IMR-90 (cell line): ENCODE results near the gene CCDC17. TPM values are rescaled to one million over a fixed set of nuclear protein-coding genes. Genes with fewer than 3 reads are reported as not detected.

ENCODE experiments used
- ATAC-seq: fragments of 200-7000 bp; cut with Tn5 transposase; 2 replicates; pipeline ENCODE4 v1.9.1; 2020; ENCODE audit warnings: low read depth, mild to moderate bottlenecking, moderate library complexity
- BruUV-seq: library from RNA; stranded (reverse); fragments of 400-500 nt; replicated peaks from 2 replicates; lab custom pipeline; 2021; lab: Mats Ljungman, UMichigan
- CTCF ChIA-PET: fragments of 300-600 bp; formaldehyde crosslinking; extraction: SDS; loops from one replicate; lab custom pipeline; 2021; ENCODE audit warnings: antibody characterized with exemption; lab: Yijun Ruan, JAX
- POLR2A ChIA-PET: fragments of 300-600 bp; sonication (Branson Sonifier 250); formaldehyde crosslinking; loops from one replicate; lab custom pipeline; 2022; ENCODE audit warnings: antibody characterized with exemption; ENCODE audit not compliant: unreplicated experiment; lab: Charles Lee
- DNase-seq: peaks from one replicate; pipeline ENCODE4 v3.0.0; 2013
- H2AFZ ChIP-seq: replicated peaks from 2 replicates; pipeline ENCODE3; 2013; ENCODE audit warnings: low read length, mild to moderate bottlenecking; ENCODE audit not compliant: poor library complexity
- H2AK5ac ChIP-seq: 2 replicates; pipeline ENCODE4 v1.6.1; 2013; ENCODE audit warnings: low read depth, low read length, inconsistent platforms
- H2AK9ac ChIP-seq: replicated peaks from 2 replicates; pipeline ENCODE3; 2013; ENCODE audit warnings: mild to moderate bottlenecking, low read depth, low read length, moderate library complexity; ENCODE audit not compliant: poor library complexity
- H2BK120ac ChIP-seq: 2 replicates; pipeline ENCODE4 v1.6.1; 2013; ENCODE audit warnings: low read depth, low read length, inconsistent platforms
- H2BK15ac ChIP-seq: 3 replicates; pipeline ENCODE4 v1.6.1; 2013; ENCODE audit warnings: low read depth, low read length, inconsistent platforms
- H2BK20ac ChIP-seq: 2 replicates; pipeline ENCODE4 v1.6.1; 2013; ENCODE audit warnings: low read depth, mild to moderate bottlenecking, inconsistent platforms, low read length, moderate library complexity
- H2BK5ac ChIP-seq: 2 replicates; pipeline ENCODE4 v1.6.1; 2013; ENCODE audit warnings: mild to moderate bottlenecking, low read depth, low read length, inconsistent platforms; ENCODE audit not compliant: poor library complexity, severe bottlenecking
- H3K14ac ChIP-seq: replicated peaks from 2 replicates; pipeline ENCODE4 v1.6.1; 2013; ENCODE audit warnings: low read depth, low read length, inconsistent platforms
- H3K18ac ChIP-seq: 2 replicates; pipeline ENCODE4 v1.6.1; 2013; ENCODE audit warnings: low read depth, low read length, control low read depth
- H3K23ac ChIP-seq: 2 replicates; pipeline ENCODE4 v1.6.1; 2013; ENCODE audit warnings: low read depth, low read length, inconsistent platforms
- H3K27ac ChIP-seq: 2 replicates; pipeline ENCODE4 v1.5.1; 2013; ENCODE audit warnings: mild to moderate bottlenecking, control low read depth, low read length; ENCODE audit not compliant: insufficient read depth
- H3K27me3 ChIP-seq: 2 replicates; pipeline ENCODE4 v1.6.1; 2013; ENCODE audit warnings: low read length; ENCODE audit not compliant: control insufficient read depth, insufficient read depth
- H3K36me3 ChIP-seq: 2 replicates; pipeline ENCODE4 v1.6.1; 2013; ENCODE audit warnings: low read length, mixed read lengths; ENCODE audit not compliant: control insufficient read depth, insufficient read depth
- H3K4ac ChIP-seq: 2 replicates; pipeline ENCODE4 v1.6.1; 2013; ENCODE audit warnings: low read depth, low read length, inconsistent platforms
- H3K4me1 ChIP-seq: 2 replicates; pipeline ENCODE4 v1.6.1; 2013; ENCODE audit warnings: low read length, mixed read lengths; ENCODE audit not compliant: control insufficient read depth, insufficient read depth
- H3K4me2 ChIP-seq: 2 replicates; pipeline ENCODE4 v1.6.1; 2013; ENCODE audit warnings: low read depth, mild to moderate bottlenecking, control low read depth, low read length, moderate library complexity
- H3K4me3 ChIP-seq: 2 replicates; pipeline ENCODE4 v1.5.1; 2013; ENCODE audit warnings: low read depth, mild to moderate bottlenecking, control low read depth, low read length, moderate library complexity; ENCODE audit not compliant: insufficient read depth
- H3K56ac ChIP-seq: 2 replicates; pipeline ENCODE4 v1.6.1; 2013; ENCODE audit warnings: low read length, inconsistent platforms; ENCODE audit not compliant: insufficient read depth; ENCODE audit errors: extremely low read depth
- H3K79me1 ChIP-seq, 2 experiments: 2 replicates each; pipeline ENCODE4 v1.6.1; 2013; ENCODE audit warnings: low read length in 2 of 2, inconsistent platforms in 1 of 2, low read depth in 1 of 2
- H3K9ac ChIP-seq: 2 replicates; pipeline ENCODE4 v1.6.1; 2013; ENCODE audit warnings: low read depth, low read length, control low read depth
- H3K9me1 ChIP-seq: 2 replicates; pipeline ENCODE4 v1.6.1; 2013; ENCODE audit warnings: low read length, inconsistent platforms; ENCODE audit not compliant: insufficient read depth
- H3K9me3 ChIP-seq: 2 replicates; pipeline ENCODE4 v1.6.1; 2013; ENCODE audit warnings: low read length; ENCODE audit not compliant: control insufficient read depth, insufficient read depth
- H4K20me1 ChIP-seq: 2 replicates; pipeline ENCODE4 v1.6.1; 2013; ENCODE audit warnings: low read length, inconsistent platforms; ENCODE audit not compliant: insufficient read depth
- H4K5ac ChIP-seq: 2 replicates; pipeline ENCODE4 v1.6.1; 2013; ENCODE audit warnings: mild to moderate bottlenecking, low read depth, low read length, control low read depth
- H4K8ac ChIP-seq, 2 experiments: 2 replicates each; pipeline ENCODE4 v1.6.1; 2013; ENCODE audit warnings: low read depth in 2 of 2, low read length in 2 of 2, control low read depth in 1 of 2, inconsistent platforms in 1 of 2
- H4K91ac ChIP-seq: 2 replicates; pipeline ENCODE4 v1.6.1; 2013; ENCODE audit warnings: low read depth, low read length, inconsistent platforms; ENCODE audit not compliant: insufficient read depth
- CEBPB ChIP-seq: IDR thresholded peaks from 2 replicates; pipeline ENCODE4 v1.6.1; 2012; ENCODE audit warnings: low read depth, low read length, improper control_type of control experiment
- MXI1 ChIP-seq: IDR thresholded peaks from 2 replicates; pipeline ENCODE4 v1.6.1; 2012; ENCODE audit warnings: low read depth, mild to moderate bottlenecking, low read length, moderate library complexity, borderline replicate concordance
- NFE2L2 ChIP-seq: fragments of 150-350 bp; IDR thresholded peaks from 2 replicates; pipeline ENCODE4 v1.6.1; 2016; ENCODE audit warnings: low read depth, mild to moderate bottlenecking, low read length
- POLR2A ChIP-seq: IDR thresholded peaks from 2 replicates; pipeline ENCODE4 v1.6.1; 2012; ENCODE audit warnings: mild to moderate bottlenecking, low read depth, low read length
- RCOR1 ChIP-seq: IDR thresholded peaks from 2 replicates; pipeline ENCODE4 v1.6.1; 2012; ENCODE audit warnings: mild to moderate bottlenecking, low read length, improper control_type of control experiment; ENCODE audit not compliant: insufficient replicate concordance
- RFX5 ChIP-seq: IDR thresholded peaks from 2 replicates; pipeline ENCODE4 v1.8.0; 2012; ENCODE audit warnings: low read depth, mild to moderate bottlenecking, low read length, moderate library complexity
- WGBS, 2 experiments: methylation state at CpG; one replicate each; pipeline versions ENCODE4 v1.1.5 to v1.1.7; 2013; ENCODE audit warnings: missing lambda C conversion rate in 2 of 2; ENCODE audit not compliant: insufficient read length in 1 of 2; ENCODE audit errors: extremely low coverage in 2 of 2; 5-methylcytosine and 5-hydroxymethylcytosine counted together
- dilution Hi-C: fragments of 300-500 bp; cut with HindIII; formaldehyde crosslinking; loops from one replicate; pipeline ENCODE4 v1.14.3; 2018; ENCODE audit warnings: low sequenced_read_pairs; ENCODE audit not compliant: unreplicated experiment
- in situ Hi-C: fragments of 300-500 bp; cut with MboI; formaldehyde crosslinking; loops from 3 replicates; pipeline ENCODE4 v1.14.3; 2019; ENCODE audit warnings: low sequenced_read_pairs, inconsistent platforms, mixed read lengths
- intact Hi-C: fragments of 100-400 bp; cut with micrococcal nuclease; formaldehyde crosslinking; loops from 2 replicates; pipeline ENCODE4 v1.10.0; 2022
- polyA plus RNA-seq, 3 experiments: library from polyadenylated mRNA; depleted of rRNA; stranded (reverse); fragments of >200 nt; gene quantifications; 2 replicates each; pipeline ENCODE4 v1.2.3, GENCODE V29; 2012; ENCODE audit warnings: low replicate concordance in 1 of 3
- total RNA-seq: library from RNA; depleted of rRNA; stranded (reverse); fragments of >200 nt; gene quantifications from 2 replicates; pipeline ENCODE4 v1.2.3, GENCODE V29; 2012
- TF ChIP-seq, protein P1 (sequence below): fragments of 150-350 bp; IDR thresholded peaks from 2 replicates; pipeline ENCODE4 v1.6.1; 2017; ENCODE audit warnings: mild to moderate bottlenecking, antibody characterized with exemption, low read length, low read depth

Gene CCDC17
- total and polyA plus RNA-seq, 2 of the 4 experiments (the other 2 are of a cell fraction), result 0.18 to 0.26 TPM

- no TSS peak for BruUV-seq
- Histone ChIP-seq H3K27ac (no peak overlapping the region), H2AK5ac (no peak overlapping the region), H3K4me1 (no peaks in the 10 kb centered on the region; the same call in 1 of the 2 replicates), H3K56ac (no peak overlapping the region), H3K9ac (no peak overlapping the region), H3K36me3 (peaks cover 38% of the 10 kb centered on the region), H3K4ac (no peak overlapping the region), H2BK120ac (no peak overlapping the region), H2BK20ac (no peak overlapping the region), H2BK15ac (no peak overlapping the region), H4K20me1 (peaks cover 5% of the 10 kb centered on the region; the same call in 1 of the 2 replicates), H4K8ac (no peak overlapping the region), H3K27me3 (no peaks in the 10 kb centered on the region), H3K4me2 (no peak overlapping the region), H3K79me1 (peaks cover 10% of the 10 kb centered on the region in 2 experiments; a peak in 1 of 4 replicates), H3K18ac (no peak overlapping the region), H3K9me1 (peaks cover 2% of the 10 kb centered on the region; the same call in 1 of the 2 replicates), H3K9me3 (no peaks in the 10 kb centered on the region), H2BK5ac (no peak overlapping the region), H3K23ac (no peak overlapping the region), H3K14ac (no peak overlapping the region), H3K4me3 (no peak overlapping the region), H2AFZ (no peak overlapping the region), H4K91ac (no peak overlapping the region), H4K5ac (no peak overlapping the region), H2AK9ac (no peak overlapping the region)
- POLR2A ChIA-PET, result interaction anchor here (0.6 kb wide), 1 partner anchor 310 kb away, joined by 4 read pairs; no protein-coding TSS in a partner anchor
- CTCF ChIA-PET, result no interaction called here
- no peak for DNase-seq
- dilution Hi-C loops (no loop called here), in situ Hi-C loops (no loop called here), intact Hi-C loops (no loop called here)
- 92% methylated on average over 2 of the region's 8 CpGs; no CpG with 5 or more reads in 1 of the 2 experiments for WGBS, 2 experiments
- ATAC-seq, result no peak
- TF ChIP-seq, protein P1, sequence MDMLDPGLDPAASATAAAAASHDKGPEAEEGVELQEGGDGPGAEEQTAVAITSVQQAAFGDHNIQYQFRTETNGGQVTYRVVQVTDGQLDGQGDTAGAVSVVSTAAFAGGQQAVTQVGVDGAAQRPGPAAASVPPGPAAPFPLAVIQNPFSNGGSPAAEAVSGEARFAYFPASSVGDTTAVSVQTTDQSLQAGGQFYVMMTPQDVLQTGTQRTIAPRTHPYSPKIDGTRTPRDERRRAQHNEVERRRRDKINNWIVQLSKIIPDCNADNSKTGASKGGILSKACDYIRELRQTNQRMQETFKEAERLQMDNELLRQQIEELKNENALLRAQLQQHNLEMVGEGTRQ, result no peak
- TF ChIP-seq RFX5 (no peak), POLR2A (no peak), RCOR1 (no peak), MXI1 (no peak), CEBPB (no peak), NFE2L2 (no peak)
These were observed 10.8 kb downstream of the CCDC17 start for GRCh38 chr1:45612941-45613579.
